GM13977 (cell line): ENCODE data around the gene THOC5.
"Not testable (repeated sequence)": the region's sequence is repeated elsewhere in the genome, so short reads cannot be mapped to it uniquely, and the experiment has no call there.

Experiments used
- DNase-seq: peaks from one replicate; pipeline ENCODE4 v3.0.0; 2012; ENCODE audit warnings: low spot score
- CTCF ChIP-seq: IDR thresholded peaks from 2 replicates; pipeline ENCODE4 v1.5.1; 2012; ENCODE audit warnings: mild to moderate bottlenecking, control low read depth; ENCODE audit not compliant: insufficient read depth; ENCODE audit errors: extremely low read depth, missing control alignments
- in situ Hi-C: fragments of 300-500 bp; cut with MboI; formaldehyde crosslinking; loops from one replicate; pipeline ENCODE4 v1.12.0; 2022; ENCODE audit warnings: low sequenced_read_pairs, low pct_unique_long_range_greater_than_20kb, mixed read lengths, inconsistent platforms; ENCODE audit not compliant: unreplicated experiment

THOC5 gene

GRCh38 chr22:29570456-29570855 is 16.9 kb upstream of the THOC5 start:
- TF ChIP-seq CTCF: no peak
- in situ Hi-C loops: no loop called here
- DNase-seq: no peak

- no peak for TF ChIP-seq CTCF
- in situ Hi-C loops: no loop called here
- DNase-seq: no peak
These were observed 15.6 kb upstream of the THOC5 start for GRCh38 chr22:29569011-29569678.

- no peak for DNase-seq
- in situ Hi-C loops: no loop called here
- TF ChIP-seq CTCF: no peak
These were observed 13.8 kb upstream of the THOC5 start for GRCh38 chr22:29567338-29567737.

- DNase-seq, in situ Hi-C loops: not testable (repeated sequence)
These were observed 13.0 kb upstream of the THOC5 start for GRCh38 chr22:29566513-29566912.

GRCh38 chr22:29563652-29564460 is 10.3 kb upstream of the THOC5 start:
- no peak for DNase-seq
- TF ChIP-seq CTCF: no peak
- in situ Hi-C loops: no loop called here

- DNase-seq: no peak
- in situ Hi-C loops: no loop called here
- TF ChIP-seq CTCF: no peak
These were observed 6.3 kb upstream of the THOC5 start for GRCh38 chr22:29559853-29560252.

- no peak for TF ChIP-seq CTCF
- in situ Hi-C loops: no loop called here
- no peak for DNase-seq
These were observed 5.5 kb upstream of the THOC5 start for GRCh38 chr22:29559030-29559429.
